LoVo (cell line): ENCODE measurements around the gene STAT4.

Experiments
- DNase-seq: peaks from one replicate; pipeline ENCODE4 v3.0.0-alpha.2; 2016; ENCODE audit warnings: low spot score

Gene STAT4

GRCh38 chr2:191150600-191151330 lies at the start of gene STAT4:
STAT4 (minus strand) TSS chr2:191150994; CDS start chr2:191148203, 2,791 bp downstream.
- peak; percentile 60 for DNase-seq

GRCh38 chr2:191199929-191200512 lies 49.2 kb upstream of the STAT4 start:
- no peak for DNase-seq

GRCh38 chr2:191198271-191198670 lies 47.5 kb upstream of the STAT4 start:
- DNase-seq = no peak

GRCh38 chr2:191197096-191197495 lies 46.3 kb upstream of the STAT4 start:
- DNase-seq = no peak

- DNase-seq = no peak
Observed at GRCh38 chr2:191195021-191195420, 44.2 kb upstream of the STAT4 start.

GRCh38 chr2:191190861-191191552 lies 40.2 kb upstream of the STAT4 start:
- DNase-seq = no peak

GRCh38 chr2:191190435-191190834 lies 39.6 kb upstream of the STAT4 start:
- no peak for DNase-seq

GRCh38 chr2:191189112-191189635 lies 38.4 kb upstream of the STAT4 start:
- DNase-seq = no peak

GRCh38 chr2:191188550-191189093 lies 37.8 kb upstream of the STAT4 start:
- DNase-seq = no peak

- no peak for DNase-seq
Observed at GRCh38 chr2:191187105-191187829, 36.5 kb upstream of the STAT4 start.

- DNase-seq = no peak
Observed at GRCh38 chr2:191184457-191184856, 33.7 kb upstream of the STAT4 start.

GRCh38 chr2:191183516-191183915 lies 32.7 kb upstream of the STAT4 start:
- DNase-seq = no peak

- DNase-seq = no peak
Observed at GRCh38 chr2:191183081-191183480, 32.3 kb upstream of the STAT4 start.

GRCh38 chr2:191180713-191181112 lies 29.9 kb upstream of the STAT4 start:
- no peak for DNase-seq

GRCh38 chr2:191180276-191180675 lies 29.5 kb upstream of the STAT4 start:
- DNase-seq = no peak

GRCh38 chr2:191178806-191179514 lies 28.2 kb upstream of the STAT4 start:
- no peak for DNase-seq

GRCh38 chr2:191177751-191178736 lies 27.2 kb upstream of the STAT4 start:
- no peak for DNase-seq

- no peak for DNase-seq
Observed at GRCh38 chr2:191176801-191177438, 26.1 kb upstream of the STAT4 start.

- DNase-seq = no peak
Observed at GRCh38 chr2:191176305-191176704, 25.5 kb upstream of the STAT4 start.

GRCh38 chr2:191174442-191174841 lies 23.6 kb upstream of the STAT4 start:
- no peak for DNase-seq
